Endothelial cell of hepatic sinusoid (primary cell): ENCODE results near the gene NANOG.
"Not testable (repeated sequence)": the region's sequence is repeated elsewhere in the genome, so short reads cannot be mapped to it uniquely, and the experiment has no call there.

ENCODE experiments used
- in situ Hi-C: cut with HindIII; loops from 2 replicates; pipeline ENCODE4 v1.10.0; 2017; ENCODE audit warnings: low sequenced_read_pairs

NANOG gene

DNA sequence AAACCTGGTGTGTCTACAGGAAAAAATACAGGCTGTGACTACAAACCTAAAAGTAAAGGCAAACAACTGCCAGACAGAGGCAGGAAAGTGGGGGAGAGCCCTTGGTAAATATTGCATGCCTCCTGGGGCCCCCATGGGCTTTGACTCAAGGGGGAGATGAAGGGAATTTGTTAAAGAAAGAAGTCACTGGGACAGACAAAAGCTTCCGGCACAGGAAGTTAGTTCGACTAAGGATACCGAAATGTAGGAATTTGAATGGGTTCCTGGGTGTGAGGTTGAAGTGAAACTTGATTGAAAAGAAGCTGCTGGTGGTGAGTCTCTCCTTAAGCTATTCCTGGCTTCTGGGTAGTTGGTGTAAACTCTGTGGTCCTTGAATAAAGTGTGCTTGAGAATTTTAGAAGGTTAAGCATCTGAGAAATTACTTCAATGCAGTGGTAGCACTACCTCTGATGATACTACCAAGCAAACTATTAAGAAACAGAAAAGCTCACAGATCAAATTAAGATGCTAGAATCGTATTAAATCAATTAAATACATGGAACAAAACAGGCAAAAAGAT lies 9.6 kb downstream of the NANOG start:
- in situ Hi-C loops, result not testable (repeated sequence)

- in situ Hi-C loops, result no loop called here
Measured at GRCh38 chr12:7801460-7801859, 12.3 kb downstream of the NANOG start.

- in situ Hi-C loops, result not testable (repeated sequence)
Measured at GRCh38 chr12:7806319-7806718, 17.1 kb downstream of the NANOG start.

DNA sequence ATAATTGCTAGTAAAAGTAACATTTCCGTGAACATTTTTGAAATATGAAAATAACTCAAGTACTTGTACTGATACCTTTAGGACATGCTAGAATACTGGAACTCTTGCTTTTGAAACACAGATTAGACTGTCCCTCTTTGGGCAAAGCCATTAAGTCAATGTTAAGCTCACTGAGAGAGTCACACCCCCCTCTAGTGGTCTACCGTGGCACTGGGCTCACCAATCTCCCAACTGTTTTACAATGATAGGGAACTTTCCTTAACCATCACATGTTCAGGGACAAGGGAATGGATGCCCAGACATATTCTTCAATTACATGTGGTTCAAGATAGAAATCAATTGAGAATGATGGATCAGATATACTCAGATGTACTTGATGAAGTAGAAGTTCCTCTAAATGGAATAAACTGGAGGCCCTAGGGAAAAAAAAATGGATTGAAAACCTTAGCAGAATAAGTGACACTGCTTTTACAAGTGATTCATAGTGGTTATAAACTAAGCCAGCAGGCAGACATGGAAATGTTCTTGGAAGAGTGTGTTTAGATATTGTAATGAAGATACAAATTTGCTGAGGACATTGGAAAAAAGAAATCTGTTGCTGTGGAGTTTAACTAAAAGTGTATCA lies 17.8 kb downstream of the NANOG start:
- in situ Hi-C loops, result no loop called here

GRCh38 chr12:7825754-7826153 lies 36.6 kb downstream of the NANOG start:
- in situ Hi-C loops, result not testable (repeated sequence)

- in situ Hi-C loops, result not testable (repeated sequence)
Measured at GRCh38 chr12:7829737-7830136, 40.5 kb downstream of the NANOG start.

GRCh38 chr12:7832059-7832696 lies 43.0 kb downstream of the NANOG start:
- in situ Hi-C loops, result no loop called here

DNA sequence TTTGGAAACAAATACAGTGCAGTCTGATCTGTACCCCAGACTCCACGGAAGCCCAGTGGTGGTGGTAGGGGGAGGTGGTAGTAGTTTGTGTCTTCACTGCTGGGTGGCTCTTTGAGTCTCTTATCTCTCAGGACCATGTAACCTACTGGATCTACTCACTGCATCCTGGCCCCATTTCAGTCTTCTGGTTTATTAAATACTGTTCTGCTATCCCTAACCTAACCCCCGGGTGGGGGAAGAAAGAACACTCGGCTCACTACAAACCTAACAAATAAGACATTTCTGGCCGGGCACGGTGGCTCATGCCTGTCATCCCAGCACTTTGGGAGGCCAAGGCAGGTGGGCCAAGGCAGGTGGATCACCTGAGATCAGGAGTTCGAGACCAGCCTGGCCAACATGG lies 44.0 kb downstream of the NANOG start:
- in situ Hi-C loops, result not testable (repeated sequence)

DNA sequence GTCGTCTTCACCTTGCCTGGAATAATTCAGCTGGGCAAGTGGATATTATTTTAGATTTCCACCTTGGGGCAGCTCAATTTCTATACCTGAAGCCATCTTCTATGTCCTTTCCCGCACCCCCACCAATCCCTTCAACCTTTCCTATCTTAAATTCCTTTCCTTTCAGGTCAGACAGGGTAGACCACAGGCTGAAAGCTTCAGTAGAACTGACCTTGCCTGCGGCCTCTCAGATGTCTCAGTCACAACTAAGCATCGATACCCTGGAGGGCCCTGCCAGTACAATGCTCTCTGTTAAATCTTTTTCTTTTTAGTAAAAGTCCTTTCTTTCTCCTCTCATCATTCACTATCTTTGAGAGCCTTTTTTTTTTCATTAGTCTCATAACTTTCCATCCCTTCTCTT lies 44.6 kb downstream of the NANOG start:
- in situ Hi-C loops, result no loop called here

GRCh38 chr12:7834701-7835100 lies 45.5 kb downstream of the NANOG start:
- in situ Hi-C loops, result no loop called here

DNA sequence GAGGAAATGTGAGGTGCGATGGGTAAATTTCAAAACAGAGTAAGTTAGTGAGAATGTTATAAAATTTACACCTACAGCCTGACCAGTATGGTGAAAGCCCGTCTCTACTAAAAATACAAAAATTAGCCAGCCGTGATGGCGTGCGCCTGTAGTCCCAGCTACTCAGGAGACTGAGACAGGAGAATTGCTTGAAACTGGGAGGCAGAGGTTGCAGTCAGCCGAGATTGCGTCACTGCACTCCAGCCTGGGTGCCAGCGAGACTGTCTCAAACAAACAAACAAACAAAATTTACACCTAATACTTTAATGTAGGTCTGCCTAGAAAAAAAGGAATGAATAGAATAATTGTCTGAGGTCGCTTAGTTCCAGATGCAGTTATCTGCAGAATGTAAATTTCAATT lies 45.9 kb downstream of the NANOG start:
- in situ Hi-C loops, result no loop called here

GRCh38 chr12:7835766-7836165 lies 46.6 kb downstream of the NANOG start:
- in situ Hi-C loops, result no loop called here

GRCh38 chr12:7837366-7837765 lies 48.2 kb downstream of the NANOG start:
- in situ Hi-C loops, result no loop called here

GRCh38 chr12:7839226-7839625 lies 50.0 kb downstream of the NANOG start:
- in situ Hi-C loops, result not testable (repeated sequence)

DNA sequence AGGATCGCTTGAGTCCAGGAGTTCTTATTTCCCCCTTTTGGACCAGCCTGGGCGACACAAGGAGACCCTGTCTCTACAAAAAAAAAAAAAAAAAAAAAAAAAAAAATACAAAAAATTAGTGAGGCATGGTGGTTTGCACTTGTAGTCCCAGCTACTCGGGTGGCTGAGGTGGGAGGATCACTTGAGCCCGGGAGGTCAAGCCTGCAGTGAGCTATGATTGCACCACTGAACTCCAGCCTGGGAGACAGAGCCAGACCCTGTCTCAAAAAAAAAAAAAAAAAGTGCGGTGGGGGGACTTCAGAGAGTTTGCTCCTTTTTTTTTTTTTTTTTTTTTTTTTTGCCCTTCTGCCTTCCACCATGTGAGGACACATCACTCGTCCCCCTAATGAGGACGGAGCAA lies 50.6 kb downstream of the NANOG start:
- in situ Hi-C loops, result not testable (repeated sequence)

DNA sequence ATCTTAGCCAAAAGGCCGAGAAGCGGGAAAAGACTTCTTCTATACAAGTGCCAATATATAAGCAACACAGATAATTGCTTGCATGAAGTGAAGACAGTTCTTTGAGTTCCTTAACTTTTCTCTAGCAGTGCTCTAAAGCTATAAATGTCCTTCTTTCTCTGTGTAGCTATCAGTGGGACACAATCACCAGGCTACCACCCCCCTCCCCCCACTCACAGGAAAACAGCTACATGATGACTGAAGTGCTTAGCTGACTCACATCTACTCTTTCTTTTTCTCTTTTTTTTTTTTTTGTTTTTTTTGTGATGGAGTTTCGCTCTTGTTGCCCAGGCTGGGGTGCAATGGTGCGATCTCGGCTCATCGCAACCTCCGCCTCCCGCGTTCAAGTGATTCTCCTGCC lies 53.2 kb downstream of the NANOG start:
- in situ Hi-C loops, result not testable (repeated sequence)

DNA sequence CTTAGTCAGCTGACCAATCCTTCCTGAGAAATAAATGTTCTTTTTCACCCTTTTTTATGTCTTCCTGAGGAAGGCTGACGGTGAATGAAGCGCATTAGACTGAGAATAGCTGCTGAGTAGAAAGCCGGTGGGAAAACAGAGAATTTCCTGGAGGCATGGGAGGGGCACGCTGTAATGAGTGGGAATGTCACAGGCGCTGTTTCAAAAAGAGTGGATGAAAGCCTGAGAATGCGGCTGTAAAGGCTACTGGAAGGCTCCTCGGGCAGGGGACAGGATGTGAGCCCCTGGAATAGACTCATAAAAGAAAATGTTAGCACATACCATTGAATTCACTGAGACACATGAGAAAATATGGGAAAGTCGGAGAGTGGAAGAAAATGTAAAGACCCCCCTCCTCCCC lies 53.9 kb downstream of the NANOG start:
- in situ Hi-C loops, result not testable (repeated sequence)

GRCh38 chr12:7843583-7843982 lies 54.4 kb downstream of the NANOG start:
- in situ Hi-C loops, result not testable (repeated sequence)

- in situ Hi-C loops, result no loop called here
Measured at GRCh38 chr12:7844116-7844515, 54.9 kb downstream of the NANOG start.

DNA sequence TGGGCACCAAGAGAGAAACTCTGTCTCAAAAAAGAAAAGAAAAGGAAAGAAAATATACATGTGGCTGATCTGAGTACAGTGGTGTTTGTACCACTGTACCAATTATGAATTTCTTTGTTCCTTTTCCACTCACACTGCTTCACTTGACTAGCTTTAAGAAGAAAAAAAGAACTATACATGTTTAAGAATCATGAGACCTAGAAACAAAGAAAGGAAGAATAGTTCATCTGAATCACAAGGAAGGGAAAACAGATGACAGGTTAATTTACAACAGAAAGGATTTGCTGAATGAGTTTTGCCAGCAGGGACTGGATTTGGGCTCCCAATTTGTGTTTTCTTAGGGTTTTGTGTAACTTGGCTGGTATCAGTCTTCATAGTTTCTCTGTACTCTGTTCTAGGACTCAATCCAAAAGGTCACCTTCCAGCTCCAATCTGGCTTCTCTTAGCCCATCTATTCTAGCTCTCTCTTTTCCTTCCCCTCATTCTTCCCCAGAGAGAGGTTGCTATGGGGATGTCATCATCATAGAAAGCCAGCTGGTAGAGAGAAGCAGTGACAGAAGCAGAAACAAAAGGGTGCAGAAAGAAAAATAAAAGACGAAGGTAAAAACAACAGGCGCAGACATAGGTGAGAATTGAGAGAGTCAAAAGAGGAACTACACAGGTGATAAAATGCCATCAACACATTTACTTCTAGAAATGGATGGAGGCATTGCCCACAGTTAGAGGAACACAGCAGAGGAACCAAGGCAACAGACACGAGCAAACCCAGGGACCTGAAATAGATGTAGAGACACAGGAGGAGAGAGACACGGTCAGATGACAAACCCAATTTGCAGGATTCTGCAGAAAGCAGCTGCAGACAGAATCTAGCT lies 58.3 kb downstream of the NANOG start:
- in situ Hi-C loops, result not testable (repeated sequence)

GRCh38 chr12:7848098-7848422 lies 58.9 kb downstream of the NANOG start:
- in situ Hi-C loops, result not testable (repeated sequence)
